ENCODE results near the gene UBE2I.

GRCh38 chr16:1300664-1301476, 8.6 kb upstream of the UBE2I start:
- TF ChIP-seq, protein P1, sequence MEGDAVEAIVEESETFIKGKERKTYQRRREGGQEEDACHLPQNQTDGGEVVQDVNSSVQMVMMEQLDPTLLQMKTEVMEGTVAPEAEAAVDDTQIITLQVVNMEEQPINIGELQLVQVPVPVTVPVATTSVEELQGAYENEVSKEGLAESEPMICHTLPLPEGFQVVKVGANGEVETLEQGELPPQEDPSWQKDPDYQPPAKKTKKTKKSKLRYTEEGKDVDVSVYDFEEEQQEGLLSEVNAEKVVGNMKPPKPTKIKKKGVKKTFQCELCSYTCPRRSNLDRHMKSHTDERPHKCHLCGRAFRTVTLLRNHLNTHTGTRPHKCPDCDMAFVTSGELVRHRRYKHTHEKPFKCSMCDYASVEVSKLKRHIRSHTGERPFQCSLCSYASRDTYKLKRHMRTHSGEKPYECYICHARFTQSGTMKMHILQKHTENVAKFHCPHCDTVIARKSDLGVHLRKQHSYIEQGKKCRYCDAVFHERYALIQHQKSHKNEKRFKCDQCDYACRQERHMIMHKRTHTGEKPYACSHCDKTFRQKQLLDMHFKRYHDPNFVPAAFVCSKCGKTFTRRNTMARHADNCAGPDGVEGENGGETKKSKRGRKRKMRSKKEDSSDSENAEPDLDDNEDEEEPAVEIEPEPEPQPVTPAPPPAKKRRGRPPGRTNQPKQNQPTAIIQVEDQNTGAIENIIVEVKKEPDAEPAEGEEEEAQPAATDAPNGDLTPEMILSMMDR (IDR thresholded peaks at IDR 0.05), result peak; percentile 45 to 68 (median 58)
- no peak for TF ChIP-seq POLR2A (IDR thresholded peaks at IDR 0.05)
